ENCODE measurements around the gene CRABP2.

DNA sequence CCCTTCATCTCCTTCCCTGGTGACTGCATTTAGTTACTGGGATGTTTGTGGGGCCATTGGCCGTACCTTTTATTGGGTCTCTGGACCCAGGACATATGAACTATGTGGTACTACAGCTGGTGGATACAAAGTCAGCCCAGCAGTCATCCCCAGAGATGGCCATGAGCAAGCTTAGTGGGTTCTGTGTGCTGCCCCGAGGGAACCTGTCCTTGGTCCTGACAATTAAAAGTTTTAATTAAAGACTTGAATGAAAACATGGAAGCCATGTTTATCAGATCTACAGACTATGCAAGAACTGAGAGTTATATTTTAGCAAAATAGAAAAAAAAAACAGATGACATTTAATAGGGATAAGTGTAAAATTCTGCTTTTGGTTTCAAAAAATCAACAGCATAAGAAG is 25.3 kb downstream of the CRABP2 start:
- TF ChIP-seq POLR2A (IDR thresholded peaks at IDR 0.05) (no peak), POLR2AphosphoS5 (IDR thresholded peaks at IDR 0.05) (no peak)
- TF ChIP-seq, protein P1, sequence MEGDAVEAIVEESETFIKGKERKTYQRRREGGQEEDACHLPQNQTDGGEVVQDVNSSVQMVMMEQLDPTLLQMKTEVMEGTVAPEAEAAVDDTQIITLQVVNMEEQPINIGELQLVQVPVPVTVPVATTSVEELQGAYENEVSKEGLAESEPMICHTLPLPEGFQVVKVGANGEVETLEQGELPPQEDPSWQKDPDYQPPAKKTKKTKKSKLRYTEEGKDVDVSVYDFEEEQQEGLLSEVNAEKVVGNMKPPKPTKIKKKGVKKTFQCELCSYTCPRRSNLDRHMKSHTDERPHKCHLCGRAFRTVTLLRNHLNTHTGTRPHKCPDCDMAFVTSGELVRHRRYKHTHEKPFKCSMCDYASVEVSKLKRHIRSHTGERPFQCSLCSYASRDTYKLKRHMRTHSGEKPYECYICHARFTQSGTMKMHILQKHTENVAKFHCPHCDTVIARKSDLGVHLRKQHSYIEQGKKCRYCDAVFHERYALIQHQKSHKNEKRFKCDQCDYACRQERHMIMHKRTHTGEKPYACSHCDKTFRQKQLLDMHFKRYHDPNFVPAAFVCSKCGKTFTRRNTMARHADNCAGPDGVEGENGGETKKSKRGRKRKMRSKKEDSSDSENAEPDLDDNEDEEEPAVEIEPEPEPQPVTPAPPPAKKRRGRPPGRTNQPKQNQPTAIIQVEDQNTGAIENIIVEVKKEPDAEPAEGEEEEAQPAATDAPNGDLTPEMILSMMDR (IDR thresholded peaks at IDR 0.05 in 8 of 11, conservative IDR thresholded peaks at IDR 0.05 in 3 of 11), result no peak
